UCSD-AML1 (cell line): ENCODE data around the gene SPON1.
"Not testable (repeated sequence)": the region's sequence is repeated elsewhere in the genome, so short reads cannot be mapped to it uniquely, and the experiment has no call there.

ENCODE experiments used
- DNase-seq: peaks from one replicate; lab custom pipeline; 2025; ENCODE audit not compliant: unreplicated experiment; lab: John Stamatoyannopoulos, UW

Gene SPON1

DNA sequence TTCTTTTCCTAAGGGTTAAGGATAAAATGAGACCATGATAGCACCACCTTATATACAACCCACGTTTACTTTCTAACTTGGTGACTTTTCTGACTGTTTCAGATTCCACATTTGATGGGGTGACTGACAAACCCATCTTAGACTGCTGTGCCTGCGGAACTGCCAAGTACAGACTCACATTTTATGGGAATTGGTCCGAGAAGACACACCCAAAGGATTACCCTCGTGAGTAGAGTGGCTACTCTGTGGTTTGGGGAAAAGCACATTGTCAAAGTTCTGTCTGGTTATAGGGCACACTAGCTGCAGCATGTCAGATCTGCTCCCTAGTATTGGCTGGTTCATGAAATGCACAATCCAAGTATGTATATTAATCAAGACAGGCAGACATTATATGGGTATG, 117.3 kb downstream of the SPON1 start:
- no peak for DNase-seq

DNA sequence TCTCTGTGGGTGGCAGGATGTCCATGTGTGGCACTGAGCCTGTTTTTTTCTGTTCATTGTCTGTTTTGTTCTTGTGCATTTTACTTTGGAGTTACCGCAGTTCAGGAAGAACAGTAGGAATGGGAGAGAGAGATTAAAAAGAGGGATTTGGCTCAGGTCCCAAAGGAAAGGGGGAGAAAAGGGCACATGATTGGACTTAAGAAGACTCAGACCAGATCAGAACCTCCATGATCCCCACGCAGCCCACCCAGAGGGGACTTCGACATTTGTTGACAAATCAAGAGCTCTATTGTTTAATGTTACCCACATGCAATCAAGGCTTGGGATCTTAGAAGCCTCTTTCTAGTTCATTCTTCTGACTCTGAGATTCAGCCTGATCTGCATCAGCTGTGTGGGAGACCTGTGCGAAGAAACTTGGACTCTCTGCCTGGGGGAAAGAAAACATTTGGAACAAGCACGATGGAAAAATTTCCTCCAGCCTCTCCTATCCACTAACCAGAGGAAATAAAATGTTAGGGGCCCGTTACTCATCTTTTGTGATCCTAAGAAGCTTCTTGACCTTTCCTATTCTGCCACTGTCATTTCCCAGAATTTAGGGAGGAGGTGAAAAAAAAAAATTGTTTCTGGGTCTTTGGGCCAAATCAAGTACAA, 119.2 kb downstream of the SPON1 start:
- no peak for DNase-seq

DNA sequence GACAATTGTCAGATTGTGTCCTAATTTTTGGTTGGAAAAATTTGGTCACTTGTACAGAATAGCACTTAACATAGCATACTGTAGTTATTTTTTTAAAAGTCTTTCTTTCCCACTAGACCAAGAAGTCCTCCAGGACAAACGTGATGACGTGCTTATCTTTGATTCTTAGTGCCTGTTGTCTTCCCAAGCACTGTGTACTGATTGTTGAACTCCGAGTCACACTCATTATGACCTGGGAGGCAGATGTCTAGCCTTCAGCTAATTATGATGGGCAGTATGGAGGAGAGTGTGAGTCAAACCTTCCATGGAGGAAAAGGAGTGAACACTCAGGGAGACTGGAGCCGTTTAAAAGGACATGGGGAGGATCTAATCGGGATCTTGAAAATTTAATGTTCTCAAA, 119.8 kb downstream of the SPON1 start:
- no peak for DNase-seq

DNA sequence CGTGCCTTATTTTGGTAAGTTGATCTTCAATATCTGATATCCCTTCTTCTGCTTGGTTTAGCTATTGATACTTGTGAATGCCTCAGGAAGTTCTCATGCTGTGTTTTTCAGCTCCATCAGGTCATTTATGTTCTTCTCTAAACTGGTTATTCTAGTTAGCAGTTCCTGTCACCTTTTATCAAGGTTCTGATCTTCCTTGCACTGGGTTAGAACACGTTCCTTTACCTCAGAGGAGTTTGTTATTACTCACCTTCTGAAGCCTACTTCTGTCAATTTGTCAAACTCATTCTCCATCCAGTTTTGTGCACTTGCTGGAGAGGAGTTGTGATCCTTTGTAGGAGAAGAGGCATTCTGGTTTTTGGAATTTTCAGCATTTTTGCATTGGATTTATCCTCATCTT, 126.3 kb downstream of the SPON1 start:
- DNase-seq = not testable (repeated sequence)

DNA sequence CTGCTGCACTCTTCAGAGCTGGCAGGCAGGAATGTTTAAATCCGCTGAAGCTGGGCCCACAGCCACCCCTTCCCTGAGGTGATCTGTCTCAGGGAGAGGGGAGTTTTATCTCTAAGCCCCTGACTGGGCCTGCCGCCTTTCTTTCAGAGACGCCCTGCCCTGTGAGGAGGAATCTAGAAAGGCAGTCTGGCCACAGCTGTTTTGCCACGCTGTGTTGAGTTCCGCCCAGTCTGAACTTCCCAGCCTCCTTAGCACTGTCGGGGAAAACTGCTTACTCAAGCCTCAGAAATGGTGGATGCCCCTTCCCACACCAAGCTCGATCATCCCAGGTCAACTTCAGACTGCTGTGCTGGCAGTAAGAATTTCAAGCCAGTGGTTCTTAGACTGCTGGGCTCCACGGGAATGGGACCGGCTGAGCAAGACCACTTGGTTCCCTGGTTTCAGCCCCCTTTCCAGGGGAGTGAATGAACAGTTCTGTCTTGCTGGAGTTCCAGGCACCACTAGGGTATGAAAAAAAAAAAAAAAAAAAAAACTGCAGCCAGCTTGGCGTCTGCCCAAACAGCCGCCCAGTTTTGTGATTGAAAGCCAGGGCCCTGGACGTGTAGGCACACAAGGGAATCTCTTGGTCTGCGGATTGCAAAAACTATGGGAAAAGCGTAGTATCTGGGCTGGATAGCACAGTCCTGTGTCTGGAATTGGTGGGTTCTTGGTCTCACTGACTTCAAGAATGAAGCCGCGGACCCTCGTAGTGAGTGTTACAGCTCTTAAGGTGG, 127.4 kb downstream of the SPON1 start:
- no peak for DNase-seq

DNA sequence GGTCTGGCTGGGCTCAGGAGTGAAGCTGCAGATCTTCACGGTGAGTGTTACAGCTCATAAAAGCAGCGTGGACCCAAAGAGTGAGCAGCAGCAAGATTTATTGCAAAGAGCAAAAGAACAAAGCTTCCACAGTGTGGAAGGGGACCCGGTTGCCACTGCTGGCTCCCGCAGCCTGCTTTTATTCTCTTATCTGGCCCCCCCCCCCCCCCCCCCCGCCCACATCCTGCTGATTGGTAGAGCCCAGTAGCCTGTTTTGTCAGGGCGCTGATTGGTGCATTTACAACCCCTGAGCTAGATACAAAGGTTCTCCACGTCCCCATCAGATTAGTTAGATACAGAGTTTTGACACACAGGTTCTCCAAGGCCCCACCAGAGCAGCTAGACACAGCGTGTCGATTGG, 128.1 kb downstream of the SPON1 start:
- DNase-seq = not testable (repeated sequence)

DNA sequence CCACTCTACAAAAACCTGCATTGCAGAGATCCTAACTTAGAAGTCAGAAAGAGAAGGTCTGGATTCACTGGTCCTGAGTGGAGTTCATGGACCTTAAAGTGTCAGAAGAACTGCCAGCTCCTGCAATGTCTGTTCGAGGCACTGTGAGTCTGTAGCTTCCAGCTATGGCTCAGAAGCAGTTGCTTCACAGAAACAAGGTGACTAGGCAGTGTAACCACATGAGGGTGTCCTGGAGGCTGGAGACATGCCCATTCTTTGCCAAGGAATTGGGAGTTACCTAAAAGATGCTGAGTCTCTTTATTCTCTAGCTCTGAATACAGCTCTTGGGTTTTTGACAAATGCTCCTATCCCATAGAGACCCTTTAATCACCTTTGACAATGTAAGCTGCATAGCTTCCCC, 130.5 kb downstream of the SPON1 start:
- no peak for DNase-seq

DNA sequence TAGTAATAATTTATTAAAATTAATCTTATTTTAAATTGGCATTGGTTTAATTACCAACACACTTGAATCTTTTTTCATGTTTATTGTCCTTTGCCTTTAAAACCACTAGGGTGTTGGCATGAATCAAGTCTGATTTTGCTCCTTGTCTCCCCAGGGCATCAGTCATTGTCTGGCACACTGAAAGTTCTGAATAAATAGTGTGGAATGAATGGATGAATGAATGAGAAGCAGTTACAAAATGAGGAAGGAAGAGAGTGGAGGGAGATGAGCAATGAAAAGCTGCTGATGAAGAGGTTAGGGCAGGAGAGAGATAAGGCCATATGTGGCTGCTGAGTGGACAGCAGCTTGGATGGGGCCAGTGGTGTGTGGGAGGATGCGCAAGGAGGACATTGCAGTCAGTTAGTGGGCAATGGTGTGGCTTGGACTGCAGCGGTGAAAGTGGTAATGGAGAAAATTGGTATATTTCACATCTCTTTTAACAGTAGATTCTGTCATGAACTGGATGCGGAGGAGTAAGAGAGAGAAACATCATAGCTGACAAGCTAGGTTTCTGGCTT, 132.0 kb downstream of the SPON1 start:
- DNase-seq = no peak

DNA sequence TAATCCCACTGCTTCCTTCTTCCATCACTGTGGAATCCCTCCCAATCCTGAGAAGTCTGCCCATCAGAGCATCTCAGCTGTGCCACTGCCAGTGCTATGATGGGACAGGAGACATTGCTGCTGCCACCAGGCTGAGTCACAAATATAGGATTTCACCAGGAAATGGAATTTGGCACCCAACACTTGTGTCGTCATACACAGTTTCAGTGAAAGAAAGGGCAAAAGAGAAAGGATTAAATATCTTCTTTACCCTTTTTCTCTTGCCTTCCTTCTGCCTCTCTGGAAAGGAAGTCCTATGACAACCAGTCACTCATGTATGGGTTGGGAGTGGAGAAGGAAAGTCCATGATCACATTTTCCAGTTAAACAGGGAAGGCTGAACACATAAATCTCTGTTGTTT, 133.4 kb downstream of the SPON1 start:
- DNase-seq = no peak

DNA sequence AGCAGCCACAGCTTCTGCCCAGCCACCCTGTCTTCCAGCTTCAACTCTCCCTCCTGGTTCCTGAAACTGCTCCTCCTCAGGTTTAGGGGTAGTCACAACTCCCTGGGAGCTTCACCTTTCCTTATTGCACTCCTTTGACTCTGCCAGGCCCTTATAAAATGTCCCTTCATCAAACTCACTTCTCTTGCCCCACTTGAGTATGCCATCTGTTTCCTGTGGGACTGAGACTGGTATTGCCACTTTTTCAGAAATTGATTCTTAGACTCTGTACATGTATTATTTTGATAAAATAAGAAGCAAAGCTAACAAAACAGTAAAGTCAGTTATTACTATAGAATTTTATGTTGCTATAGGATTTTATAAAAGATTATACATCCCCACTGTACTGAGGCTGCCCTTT, 134.1 kb downstream of the SPON1 start:
- no peak for DNase-seq

DNA sequence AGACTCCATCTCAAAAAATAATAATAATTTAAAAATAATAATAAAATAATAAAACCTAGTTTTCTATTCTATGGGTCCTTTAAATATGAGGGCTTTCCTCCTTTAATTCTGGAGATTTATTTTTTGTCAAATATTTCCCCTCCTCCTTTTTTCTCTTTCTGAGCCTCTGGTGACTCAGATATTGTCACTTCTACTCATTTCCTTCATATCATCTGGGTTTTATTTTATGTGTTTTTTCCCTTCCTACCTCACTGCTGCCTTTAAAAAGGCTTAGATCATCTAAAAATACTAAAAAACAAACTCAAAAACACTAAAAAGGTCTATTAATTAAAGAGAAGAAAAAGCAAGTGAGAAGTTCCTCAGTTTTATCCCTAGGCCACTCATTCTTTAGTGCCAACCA, 138.9 kb downstream of the SPON1 start:
- DNase-seq = no peak

DNA sequence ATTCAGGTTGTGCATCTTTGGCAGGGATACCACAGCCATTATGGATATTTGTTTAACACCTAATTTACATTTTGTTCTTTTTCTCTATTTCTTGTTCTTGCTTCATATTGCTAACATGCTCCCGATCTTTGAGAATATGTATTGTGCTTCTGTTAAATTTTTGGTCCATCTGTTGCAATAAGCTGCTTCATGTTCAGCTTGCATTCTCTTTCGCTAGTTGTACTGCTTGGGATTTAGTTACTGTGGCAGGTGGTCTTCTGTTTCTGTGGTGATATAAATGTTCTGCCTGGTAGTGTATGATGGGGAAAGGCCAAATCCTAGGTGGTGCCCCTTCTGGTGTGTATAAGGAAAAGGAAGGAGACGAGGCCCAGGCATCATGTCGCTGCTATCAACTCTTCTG, 140.2 kb downstream of the SPON1 start:
- no peak for DNase-seq

DNA sequence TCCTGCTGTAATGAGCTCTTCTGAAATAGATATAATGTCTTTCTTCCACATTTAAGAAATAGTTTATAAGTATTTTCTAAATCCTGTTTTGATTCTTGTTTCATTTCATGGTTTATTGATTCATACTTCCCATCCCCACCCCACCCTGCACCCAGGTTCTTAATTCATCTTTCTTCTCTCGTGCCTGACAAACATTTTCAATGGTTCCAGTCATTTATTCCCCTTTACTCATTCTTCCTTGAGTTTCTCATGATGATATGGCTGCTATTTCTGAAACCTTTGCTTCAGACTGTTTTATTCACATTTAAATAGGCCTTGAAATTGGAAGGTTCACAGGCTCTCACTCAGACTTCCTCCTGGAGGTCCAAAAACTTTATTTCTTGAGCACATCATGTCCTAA, 142.9 kb downstream of the SPON1 start:
- DNase-seq = no peak

DNA sequence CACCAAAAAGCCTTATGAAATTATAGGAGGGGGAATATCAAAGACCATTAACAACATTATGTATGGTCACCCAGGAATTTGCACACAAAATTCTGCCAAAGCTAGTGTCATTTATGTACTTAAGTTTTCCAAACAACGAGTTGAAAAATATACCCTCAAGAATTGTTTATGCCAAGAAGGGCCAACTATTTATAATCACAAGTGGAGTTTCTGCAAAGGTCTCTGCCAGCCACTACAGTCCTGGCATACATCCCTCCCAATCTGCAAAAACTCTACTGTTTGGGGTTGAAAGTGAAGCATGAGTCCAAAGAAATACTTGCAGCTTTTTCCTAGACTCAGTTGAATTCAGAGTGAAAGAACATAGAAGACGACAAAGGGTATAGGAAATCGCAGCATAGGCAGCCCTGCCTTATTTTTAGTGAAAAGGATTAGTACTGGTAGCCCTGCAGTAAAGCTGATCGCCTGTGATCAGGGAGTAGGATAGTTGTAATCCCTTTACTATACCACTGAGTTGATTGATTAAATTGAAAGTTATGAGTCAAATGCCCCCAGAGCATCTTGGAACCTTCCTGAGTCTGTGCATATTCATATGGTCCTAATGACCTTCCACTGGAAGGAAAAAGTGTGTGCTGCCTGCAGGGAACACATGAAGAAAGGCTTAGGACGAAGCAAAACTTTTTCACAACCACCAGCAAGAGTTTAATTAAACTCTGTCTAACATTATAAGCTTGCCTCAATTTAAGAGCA, 144.0 kb downstream of the SPON1 start:
- DNase-seq = no peak

DNA sequence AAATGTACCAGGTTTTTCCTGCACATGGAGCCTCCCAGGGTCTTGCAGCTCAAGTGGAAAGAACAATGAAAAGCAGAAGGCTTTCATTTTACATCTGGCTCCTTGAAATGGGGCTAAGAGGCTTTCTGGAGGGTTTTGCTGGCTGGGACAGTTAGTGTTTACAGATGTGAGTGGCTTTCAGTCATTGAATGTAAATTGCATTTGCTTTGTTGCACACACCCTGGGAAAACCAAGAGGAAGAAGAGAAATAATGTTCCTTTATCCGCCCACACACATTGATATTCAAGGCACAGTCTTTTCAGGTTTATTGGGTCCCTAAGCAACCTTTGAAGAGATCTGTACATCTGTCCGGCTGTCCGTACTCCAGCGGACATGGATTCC, 144.5 kb downstream of the SPON1 start:
- no peak for DNase-seq

DNA sequence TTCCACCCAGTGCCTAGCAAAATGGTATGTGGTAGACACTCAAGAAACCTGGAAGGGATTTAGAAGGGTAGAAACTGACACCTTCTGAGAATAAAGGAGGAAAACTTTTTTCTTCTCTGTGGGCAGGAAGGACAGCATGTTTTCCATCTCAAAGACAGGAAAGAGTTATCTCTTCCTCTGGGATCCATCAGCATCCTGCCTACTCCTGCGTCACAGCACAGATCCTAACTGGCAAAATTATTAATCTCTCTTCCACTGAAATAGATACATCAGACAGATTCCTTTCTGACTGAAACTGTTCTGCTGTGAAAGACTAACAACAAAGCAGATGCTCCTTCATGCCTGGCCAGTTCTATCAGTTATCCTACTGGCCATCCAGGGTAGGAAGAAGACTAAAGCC, 147.2 kb downstream of the SPON1 start:
- no peak for DNase-seq

DNA sequence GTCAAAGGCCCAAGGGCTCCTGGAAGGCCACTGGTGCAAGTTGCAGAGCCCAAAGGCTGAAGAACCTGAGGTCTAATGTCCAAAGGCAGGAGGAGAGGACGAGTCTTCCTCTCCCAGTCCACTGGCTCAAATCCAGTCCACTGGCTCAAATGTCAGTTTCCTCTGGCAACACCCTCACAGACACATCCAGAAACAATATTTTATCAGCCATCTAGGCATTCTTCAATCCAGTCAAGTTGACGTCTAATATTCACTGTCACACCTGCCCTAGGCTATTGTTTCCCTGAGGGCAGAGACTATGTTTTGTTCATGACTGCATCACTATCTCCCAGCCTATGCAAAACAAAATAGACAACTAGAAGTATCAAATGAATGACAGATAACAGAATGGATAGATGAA, 148.1 kb downstream of the SPON1 start:
- no peak for DNase-seq

DNA sequence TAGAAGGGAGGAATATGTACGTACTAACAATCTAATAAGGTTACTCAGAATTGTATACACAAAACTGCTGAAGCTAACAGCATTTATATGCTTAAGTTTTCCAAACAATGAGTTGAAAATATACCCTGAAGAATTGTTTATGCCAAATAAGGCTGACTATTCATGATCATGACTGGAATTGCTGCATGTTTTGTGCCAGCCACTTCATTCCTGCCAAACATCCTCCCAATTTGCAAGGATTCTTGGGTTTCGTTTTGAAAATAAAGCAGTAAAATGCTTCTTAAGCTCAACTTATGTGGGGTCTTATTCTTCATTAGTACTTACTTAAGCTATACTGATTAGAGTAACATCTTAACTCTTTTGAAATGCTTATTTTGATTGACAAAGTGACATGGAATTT, 149.0 kb downstream of the SPON1 start:
- DNase-seq = no peak

DNA sequence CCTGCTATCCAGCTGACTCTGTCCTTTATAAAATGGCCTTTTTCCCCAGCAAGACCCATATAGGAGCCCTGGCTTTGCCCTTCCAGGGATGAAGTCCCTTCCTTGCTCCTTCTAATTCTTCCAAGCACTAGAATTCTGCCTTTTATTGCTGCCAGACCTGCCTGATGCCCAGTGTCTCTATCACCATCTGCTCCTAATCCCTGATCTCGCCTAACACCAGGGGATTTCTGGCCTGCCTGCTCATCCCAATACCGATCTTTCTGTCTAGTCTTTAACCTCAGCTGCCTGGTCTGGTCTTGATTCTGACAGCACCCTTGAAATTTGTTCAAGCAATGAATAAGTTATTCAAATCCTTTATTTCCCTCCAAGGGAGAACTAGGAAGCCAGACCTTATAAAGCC, 150.2 kb downstream of the SPON1 start:
- no peak for DNase-seq

DNA sequence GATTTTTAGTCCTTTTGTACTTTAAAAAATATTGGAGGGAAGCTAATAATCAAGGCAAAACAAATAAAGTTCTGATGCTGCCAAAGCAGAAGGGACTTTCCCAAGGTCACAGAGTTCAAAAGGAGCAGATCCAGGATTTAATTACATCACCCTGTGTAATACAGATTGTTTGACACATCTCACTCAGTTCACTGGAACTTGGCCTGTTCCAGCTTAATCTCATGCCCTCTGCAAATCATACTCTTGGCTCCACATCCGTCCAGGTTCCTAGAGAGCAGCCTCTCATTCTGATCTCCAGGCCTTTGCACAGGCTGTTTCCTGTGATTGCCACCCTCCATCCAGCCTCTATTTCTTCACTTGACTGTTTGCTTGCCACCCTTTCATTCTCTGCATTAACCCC, 151.7 kb downstream of the SPON1 start:
- no peak for DNase-seq

DNA sequence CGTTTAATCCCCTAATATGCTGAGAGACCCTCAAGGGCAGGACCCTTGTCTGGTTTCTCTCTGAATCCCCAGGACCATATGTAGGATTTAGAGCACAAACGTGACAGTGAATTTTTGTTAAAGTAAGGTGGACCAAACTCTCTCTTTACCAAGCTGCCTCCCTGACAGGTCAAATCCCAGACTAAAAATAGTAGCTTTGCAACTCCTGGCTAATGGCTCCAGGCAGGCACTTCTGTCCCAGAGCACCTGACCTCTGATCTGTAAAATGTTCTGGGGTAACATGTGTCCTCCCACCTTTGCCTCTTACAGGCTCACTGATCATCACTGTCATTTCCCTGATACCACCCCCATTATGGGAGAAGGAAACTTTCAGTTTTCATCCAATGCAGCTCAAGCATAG, 152.3 kb downstream of the SPON1 start:
- DNase-seq = no peak

DNA sequence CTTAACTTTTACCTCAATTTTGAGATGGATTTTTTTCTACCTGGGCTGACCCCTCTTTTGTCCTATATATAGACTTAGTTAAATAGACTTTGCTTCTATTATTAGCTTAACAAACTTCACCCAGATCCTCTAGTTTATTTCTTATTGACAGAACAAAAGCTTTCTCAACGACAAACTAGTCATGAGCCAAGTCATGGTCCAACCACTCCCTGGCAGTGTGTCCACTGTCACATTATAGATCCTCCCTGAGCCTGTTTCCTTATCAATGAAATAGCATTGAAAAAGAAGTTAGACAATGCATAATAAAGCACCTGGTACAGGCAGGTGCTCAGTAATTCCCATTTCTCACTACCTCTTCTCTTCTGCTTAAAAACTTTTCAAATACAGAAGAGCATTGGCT, 155.1 kb downstream of the SPON1 start:
- no peak for DNase-seq
